Globus pallidus (tissue), 1 donor: ENCODE data around the gene ZNF618.

Source experiments
- DNase-seq: peaks from one replicate; pipeline ENCODE4 v3.0.0-alpha.2; 2015; ENCODE audit warnings: low spot score

Gene ZNF618

DNA sequence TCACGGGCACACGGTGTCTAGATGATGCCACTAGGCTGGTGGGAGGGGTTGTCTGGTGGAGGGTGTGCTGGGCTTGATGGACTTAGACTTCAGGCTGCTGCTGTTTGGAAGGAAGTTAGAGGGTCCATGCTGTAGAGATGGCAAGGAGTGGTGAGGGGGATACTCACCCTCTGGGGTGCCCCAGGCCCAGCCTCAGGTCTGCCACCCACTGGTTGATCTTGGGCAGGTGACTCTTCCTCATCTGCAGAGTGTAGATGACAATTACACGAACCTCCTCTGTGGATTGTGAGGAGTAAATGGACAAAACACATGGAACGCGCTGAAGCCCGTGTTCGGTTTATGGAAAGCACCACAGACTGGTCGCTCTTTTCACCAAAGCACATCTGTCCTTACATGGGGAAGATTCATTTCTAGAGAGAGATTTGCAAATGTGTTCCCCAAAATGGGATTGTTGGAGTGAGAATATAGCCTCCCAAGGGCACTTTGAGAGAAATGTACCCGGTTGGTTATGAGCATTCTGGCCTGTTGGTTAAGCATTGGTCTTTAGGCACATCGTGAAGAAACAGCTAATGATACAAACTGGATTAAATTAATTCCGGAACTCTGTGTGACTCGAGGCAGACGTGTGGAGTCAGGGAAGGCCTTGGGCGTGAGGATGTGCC lies 58.2 kb downstream of the ZNF618 start:
- no peak for DNase-seq

DNA sequence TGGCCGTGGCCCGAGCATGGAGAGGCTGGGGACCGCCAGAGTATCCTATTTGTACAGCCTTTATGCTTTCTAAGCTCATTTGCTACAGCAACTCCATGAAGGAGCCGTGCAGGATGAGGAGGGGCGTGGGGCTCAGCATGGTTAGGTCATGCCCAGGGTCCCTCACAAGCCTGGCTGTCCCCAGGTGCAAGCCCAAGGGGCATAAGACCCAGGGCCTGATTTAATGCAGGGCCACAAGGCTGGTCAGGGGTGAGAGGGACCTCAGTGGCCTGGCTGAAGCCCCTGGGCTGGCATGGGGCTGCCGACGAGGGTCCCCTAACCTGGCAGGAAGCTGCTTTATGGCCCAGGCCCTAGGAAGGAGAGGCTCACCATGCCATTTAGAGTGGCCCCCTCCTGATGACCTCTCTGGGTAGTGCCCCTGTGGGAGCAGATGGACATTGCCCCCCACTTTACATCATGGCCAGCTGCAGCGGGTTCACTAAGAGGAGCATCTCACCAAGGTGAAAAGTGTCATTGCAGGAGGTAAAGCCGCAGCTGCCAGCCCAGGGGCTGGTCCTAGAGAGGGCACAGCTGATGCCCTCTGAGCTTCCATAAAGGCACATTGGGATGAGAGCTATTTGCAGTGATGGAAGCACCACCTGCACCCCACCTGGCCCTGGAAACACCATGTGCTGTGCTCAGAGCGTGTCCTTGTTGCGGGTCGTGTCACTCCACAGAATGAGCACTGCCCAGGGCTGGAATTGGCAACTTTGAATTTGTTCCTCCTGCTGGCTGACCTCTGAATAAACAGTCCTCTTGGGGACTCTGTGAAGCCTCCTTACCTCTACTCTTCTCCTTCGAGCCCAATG lies 58.9 kb downstream of the ZNF618 start:
- no peak for DNase-seq

DNA sequence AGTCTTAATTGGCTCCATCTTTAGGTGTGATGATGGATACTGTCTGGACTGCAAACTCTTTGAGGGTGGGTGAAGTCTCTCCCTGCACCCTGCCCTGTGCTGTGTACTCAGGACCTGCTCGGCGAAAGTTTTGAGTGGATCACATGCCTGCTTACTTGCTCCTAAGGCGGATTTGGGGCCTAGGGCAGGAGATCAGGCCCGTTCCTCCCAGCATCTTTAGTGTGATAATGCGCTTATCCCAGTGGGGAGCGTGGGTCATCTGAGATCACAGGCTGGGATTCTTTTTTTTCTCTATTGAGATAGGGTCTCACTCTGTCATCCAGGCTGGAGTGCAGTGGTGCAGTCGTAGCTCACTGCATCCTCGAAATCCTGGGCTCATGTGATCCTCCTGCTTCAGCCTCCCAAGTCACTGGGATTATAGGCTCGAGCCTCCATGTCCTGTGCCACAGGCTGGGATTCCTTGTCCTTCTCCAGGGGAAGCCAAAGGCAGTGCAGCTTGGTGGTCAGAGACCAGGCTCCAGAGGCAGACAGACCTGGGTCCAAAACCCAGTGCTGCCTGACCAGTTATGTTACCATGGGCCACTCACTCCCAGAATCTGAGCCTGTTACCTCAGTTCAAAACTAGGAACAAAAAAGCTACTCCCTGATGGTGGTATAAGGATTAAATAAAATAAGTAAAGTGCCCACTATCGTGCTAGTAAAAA lies 59.7 kb downstream of the ZNF618 start:
- no peak for DNase-seq

DNA sequence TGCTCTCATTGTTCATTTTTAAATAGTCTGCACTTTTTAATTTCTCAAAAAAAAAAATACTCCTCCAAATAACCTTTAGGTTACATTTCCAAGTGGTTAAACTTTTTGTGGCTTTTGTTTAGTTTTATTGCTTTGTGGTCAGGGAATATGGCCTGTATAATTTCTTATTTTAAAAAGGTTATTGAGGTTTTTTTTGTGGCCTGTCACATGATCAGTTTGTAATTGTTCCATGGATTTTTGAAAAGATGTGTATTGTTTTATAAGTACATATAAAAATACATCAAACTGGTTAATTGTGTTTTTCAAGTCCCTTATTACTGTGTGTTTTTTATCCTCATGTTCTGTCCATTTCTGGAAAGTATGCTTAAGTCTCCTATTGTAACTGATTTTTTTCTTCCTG lies 64.0 kb downstream of the ZNF618 start:
- DNase-seq: no peak

DNA sequence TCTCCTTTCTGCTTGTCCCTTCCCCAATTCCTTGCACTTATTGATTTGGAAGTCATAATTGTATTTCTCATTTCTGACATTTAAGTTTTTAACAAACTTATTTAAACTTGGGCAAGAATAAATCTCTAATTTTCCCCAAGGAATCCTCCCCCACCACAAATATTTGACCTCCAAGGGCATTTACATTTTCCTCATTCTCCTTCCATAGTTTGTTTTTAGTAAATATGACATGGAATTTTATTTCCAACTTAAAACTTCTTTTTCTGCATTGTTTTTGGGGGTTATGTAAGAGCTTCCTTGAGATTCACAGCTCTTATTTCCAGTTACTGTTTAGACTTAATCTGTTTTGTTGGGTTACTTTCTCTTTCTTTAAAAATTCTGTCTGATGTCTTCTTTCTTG lies 64.9 kb downstream of the ZNF618 start:
- DNase-seq: no peak

DNA sequence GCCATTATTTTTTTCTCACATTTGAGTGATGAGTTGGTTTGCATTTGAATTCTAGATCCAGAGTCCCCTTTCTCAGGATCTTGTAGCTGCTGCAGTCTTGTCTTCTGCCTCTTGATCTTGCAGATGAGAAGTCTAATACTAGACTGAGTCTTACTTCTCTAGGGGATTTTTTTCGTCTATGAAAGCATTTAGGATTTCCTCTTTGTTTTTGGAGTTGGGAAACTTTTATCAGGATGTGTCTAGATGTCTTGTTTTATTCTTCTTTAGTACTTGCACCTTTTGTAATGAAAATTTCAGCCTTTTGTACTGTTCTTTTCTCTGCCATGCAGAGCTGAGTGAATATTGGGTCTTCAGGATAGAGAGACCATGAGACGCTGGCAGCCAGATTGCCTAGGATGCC lies 65.4 kb downstream of the ZNF618 start:
- DNase-seq: no peak

DNA sequence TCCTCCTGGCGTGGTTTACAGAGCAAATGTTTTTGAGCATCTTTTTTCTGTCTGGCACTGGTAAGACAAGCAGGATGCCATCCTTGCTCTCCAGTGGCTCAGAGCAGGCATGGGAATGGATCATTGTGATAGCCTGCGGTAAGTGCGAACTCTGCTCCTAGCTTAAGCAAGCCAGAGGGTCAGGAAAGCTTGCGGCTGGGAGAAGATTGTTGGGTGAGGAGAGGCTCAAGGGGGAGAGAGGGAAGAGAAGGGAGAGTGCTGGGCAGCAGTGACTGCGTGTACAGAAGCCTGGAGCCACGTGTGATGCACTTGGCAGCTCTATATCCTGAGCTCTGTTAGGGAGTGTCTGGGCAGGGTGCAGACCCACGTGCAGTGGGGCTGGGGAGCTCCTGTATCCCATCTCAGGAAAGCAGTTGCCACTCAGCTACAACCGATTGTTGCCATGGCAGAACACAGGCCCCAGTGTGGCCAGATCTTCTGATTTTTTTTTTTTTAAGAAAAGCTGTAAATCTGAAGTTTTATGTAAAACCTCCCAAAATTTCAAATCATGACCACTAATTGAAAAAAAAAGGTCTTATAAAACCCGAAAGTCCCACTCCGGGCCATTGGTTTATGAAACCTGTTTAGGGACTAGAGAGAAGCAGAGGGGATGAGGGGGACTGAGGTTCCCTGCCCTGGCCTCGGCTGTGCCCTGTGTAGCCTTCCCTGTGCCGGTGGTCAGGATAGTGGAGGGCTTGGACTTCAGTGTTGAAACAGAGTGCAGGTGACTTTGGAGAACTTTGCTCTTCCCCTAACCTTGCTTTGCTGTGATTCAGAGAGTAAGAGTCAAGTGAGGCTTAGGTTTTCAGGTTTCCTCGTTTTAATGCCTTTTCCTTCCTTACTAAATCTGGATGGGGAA lies 67.3 kb downstream of the ZNF618 start:
- DNase-seq: no peak

DNA sequence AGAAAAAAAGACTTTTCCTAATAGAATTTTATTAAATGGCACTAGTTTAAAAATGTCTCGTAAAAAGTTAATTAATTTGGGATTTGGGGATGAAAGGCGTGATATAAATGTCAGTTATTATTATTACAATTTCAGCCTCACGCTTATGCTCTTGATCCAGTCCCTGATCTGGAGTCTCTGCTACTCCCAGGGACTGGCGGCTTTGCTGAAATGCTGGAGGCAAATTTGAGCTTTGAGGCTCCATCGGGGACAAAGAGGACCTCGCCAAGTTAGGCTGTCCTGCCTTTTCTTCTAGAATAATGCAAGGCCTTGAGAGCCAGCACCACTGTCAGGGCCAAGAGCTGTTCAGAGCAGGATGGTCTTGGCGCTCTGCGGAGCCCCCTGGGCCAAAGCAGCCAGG lies 69.7 kb downstream of the ZNF618 start:
- no peak for DNase-seq

DNA sequence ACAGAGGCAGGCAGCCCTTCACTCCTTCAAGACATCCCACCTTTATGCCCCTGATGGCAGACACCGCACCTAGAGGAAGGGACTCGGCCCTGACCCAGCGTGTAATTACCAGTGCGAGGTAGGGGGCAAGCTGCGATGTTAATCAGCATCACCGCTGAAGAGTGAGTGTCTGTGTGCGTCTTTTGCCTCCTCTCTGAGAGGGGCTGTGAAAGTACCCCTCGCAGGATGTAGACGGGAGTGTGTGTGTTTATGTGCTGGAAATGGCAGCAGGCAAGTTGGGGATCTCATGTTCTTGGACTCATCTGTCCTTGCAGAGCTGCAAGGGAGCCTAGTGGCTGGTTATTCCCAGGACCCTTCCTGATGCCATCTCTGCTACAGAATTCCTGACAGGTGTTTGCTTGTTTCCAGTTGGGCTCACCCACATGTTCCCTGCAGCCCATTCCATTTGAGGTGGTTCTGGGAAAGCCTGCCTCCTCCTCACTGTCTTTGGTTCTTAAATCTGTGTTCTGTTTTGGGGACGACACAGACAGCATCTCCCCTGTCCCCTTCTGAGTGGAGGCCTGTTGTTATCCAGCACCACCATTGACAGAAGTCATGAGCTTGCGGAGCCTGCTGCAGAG lies 70.5 kb downstream of the ZNF618 start:
- DNase-seq: no peak

DNA sequence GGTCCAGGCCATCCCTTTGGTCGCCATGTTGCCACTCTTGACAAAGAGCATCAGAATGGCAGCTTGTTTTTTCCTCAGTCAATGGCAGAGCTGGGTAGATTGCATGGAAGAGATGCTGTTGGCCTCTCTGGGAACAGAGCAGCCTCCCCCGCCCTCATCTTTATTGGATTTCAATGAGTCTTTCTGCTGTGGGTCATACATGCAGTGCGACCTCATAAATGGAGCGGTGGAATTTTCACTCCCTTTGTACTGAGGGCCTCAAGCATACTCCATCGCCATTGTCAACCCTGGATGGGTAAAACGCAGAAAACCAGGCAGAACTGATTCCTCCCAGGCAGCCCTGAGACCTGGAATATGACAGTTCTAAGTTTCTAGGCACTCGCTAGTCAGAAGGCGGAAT lies 71.8 kb downstream of the ZNF618 start:
- no peak for DNase-seq

DNA sequence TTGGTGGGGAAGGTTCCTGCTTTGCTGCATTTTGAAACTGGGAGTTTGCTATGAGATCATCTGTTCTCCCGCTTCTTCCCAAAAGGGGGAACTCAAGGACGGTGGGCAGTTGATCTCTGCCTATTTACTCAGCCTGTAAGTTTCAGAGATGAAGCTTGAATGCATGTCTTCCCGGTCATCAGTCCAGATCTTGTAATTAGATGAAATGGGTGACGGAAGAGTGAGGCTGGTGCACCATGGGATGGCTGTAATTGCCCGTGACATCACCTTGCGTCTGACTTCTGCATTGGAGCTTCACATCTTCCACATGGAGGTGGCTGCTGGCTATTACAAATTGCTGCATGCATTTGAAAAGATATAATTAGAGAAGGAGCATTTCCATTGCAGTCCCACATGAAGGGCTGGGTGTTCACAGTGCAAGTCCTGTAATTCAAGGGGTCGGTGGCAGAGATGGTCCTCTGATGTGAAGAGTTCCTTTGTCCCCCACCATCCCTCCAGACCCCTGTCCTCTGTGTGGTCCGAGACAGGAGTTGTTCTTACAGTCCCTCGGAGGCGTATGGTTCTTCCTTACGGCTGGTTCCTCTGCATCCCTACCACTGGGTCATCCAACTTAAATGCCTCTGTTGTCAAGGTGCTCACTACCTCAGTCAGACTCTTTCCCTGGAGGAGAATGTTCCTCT lies 72.9 kb downstream of the ZNF618 start:
- no peak for DNase-seq

DNA sequence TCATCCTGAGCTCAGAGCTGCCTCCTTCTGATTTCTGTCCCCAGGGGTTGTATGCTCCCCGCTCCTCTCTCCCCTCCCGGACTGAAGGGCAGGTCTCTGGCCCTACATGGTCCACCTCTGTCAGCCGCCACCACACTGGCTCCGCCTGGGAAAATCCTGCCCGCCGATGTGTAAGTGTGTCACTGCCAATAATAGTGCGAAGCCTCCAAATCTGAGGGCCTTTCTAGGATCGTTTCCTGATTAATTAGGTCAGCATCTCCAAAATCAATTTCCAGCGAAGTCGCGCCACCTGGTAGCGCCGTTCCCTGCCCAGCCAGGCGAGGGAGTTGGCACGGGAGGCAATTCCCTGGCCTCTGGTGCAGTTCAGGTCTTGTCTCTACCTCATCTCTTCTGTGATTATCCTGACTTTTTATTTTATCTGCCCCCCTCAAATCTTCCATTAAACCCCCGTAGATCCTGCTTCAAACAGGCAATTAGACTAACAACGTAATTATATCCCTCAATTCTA lies 73.5 kb downstream of the ZNF618 start:
- no peak for DNase-seq

DNA sequence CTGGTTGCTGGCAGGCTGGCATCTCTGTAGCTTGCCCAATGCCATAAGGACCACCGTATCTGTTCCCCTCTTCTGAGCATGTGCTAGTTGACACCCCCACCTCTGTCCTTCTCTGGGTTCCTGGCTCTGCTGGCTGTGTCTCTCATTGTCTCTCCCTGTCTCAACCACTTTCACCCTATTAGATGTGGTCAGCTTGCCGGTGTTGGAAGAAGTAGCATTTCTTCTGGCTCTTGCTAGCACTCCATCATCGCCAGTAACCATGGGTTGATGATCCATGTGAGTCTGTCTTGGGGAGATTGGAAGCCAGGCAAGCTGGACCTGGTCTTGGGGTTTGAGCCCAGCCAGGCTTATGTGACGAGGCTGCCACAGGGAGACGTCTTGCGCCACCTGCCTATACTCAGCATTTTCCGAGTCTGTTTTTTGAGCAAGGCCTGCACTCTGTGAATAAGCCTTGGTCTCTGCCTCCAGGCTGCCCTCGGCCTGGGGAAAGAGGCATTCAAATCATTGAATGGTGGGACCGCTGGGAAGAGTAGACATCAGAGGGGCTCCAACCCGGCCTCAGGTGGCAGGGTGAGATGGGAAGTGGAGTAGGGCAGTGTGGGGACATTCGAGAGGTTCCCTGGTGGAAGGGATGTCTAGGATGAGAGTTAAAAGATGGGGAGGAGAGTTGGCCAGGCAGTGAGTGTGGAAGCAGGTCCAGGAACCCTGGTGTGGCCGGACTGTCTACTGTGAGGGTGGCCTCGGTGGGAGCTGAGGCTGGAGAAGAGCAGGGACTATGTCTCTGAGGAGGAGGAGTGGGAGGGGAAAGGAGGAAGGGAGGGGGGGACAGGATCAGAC lies 74.3 kb downstream of the ZNF618 start:
- DNase-seq: no peak

DNA sequence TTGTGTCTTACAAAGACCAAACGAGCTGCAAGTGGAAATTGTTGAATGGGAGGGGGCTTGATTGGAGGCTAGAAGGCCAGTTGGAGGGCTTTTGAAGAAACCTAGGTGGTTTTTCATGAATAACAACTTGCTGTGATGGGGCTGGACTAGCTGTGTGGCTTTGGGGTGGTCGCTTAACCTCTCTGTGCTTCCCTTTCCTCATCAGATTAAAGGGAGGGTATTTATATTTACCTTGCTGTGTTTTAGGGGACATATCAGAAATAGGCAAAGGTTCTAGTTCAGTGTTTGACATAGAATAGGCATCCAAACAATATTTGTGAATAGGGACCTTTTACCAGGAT lies 74.9 kb downstream of the ZNF618 start:
- no peak for DNase-seq

DNA sequence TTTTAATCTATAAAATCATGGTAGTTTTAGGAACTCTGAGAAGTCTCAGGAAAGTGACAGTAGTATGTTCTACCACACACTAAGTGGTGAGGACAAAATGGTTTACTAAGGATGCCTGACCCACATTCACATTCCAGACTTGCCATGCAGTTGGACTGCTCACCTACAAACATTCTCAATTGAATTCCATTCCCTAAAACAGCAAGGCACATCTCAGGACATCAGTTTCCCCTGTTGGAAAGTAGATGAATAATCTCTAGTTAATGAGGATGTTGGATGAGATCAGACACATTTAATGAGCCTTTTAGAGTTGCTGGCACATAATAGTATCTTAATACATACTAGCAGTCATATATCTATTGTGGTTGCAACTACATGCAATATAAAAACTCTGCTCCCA lies 76.6 kb downstream of the ZNF618 start:
- no peak for DNase-seq

DNA sequence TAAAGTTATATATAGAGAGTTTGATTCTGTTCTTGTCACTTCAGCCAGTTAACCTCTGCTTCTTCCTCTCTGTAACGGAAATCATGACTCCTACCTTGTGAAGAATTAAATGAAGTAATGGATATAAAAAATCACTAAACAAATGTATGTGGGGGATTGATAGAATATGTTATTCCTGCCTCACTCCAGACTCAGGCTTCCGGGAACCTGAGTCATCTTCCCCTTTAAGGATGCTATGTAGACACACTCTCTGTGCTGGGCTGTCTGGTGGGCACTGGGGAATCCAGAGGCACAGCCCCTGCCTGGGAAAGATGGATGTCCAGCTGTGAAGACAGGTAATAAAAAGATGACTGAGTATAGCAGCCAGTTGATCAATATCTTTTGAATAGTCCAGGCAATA lies 77.4 kb downstream of the ZNF618 start:
- no peak for DNase-seq

DNA sequence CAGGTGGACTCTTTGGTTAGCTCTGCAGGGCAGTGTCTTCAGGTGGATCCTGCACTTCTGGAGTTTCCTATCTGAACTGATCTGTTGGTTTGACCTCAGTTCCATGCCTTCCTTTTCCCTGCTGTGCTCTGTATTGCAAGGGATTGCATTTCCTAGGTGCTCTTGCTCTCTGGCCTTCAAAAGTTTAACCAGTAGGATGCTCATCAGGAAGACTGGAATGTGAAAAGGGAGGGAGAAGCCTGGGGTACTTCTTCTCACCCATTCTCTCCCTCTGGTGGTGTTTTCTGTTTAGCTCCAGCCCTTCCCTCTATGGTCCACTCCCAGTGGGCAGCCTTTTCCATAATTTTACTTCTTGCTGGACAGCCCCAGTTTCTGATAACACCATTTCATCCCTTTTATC lies 78.5 kb downstream of the ZNF618 start:
- DNase-seq: no peak

DNA sequence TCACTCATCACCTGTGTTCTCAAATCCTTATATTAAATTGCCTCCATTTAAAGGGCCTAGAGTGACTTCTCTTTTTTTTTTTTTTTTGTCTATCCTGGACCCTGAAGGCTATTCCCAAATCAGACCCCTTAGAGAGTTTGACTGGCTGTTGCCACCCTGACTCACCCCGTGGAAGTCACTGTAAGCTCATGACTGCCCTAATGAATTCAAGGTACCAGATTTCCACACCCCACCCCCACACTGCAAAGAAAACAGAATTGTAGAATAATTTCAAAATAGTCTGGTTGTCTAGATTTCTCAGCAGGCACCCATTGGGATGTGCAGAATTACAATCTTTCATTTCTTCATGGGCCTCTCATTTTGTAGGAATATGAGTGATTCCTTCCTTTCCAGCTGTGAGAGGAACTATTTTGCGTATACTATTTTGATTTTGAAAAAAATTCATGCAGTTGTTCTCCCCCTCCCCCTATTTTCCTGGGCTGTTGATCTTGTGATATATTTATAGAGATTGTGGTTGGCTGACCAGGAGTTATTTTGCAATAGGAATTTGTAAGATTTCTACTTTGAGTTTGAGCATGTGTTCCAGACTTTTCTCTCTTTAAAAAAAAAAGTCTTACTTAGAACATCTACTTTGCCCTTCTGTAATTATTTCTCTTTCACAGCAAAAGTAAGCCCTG lies 79.1 kb downstream of the ZNF618 start:
- no peak for DNase-seq

DNA sequence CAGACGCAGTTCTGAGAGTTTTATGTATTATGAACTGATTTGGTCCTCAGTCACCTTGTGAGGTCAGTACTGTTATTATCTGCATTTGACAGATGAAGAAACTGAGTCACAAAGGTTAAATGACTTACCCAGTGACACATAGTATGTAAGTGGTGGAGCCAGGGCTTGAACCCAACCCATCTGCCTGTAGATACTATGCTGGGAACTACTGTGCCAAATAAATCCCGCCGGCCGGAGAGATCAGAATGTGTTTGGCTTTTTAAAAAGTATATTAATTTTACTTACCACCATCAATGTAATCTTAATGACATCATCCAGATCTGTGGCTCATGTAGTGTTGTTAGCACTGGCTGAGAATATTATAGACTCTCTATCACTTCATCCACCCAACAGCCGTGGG lies 80.8 kb downstream of the ZNF618 start:
- no peak for DNase-seq
